Stimulated activated CD8-positive, alpha-beta memory T cell treated with anti-CD3 and anti-CD28 coated beads, Interleukin-7, amount 100 ng/mL, for 24 hours (primary cell): ENCODE measurements around the gene NHERF1.

Source experiments
- DNase-seq: peaks from one replicate; pipeline ENCODE4 v3.0.0-alpha.2; 2020; ENCODE audit warnings: low read depth

Gene NHERF1

DNA sequence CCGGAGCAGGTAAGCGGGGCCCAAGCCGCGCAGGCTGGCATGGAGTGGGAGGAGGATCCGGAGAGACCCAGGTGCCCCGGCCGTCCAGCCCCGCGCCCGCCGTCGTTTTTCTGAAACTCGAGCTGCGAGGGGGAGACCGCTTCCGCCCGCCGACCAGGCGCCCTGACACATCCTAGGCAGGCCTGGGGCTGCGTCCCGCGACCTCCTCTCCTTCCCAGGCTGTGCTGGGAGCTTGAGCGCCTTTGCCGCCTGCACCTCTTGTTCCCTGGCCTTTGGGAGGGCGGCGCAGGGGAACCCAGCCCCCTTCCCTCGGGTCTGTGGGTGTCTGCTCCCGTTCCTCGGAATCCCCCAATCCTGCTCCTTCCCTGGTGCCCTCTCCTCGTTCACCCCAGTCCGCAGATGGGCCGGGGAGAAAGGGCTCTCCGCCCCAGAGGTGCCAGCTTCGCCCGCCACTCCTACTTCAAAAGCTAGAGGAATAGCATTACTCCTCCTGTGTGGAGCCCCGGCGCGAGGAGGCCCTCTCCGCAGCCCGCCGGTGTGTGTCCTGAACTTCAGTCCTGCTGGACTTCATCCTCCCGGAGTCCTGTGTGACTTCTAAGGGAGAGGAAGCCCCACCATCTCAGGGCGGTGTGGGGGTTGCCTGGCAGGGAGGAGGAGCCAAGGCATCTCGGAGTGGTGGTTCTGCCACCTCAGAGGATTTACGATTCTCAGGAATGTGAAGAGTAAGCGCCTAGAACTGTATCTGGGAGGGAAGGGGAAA lies 1.0 kb downstream of the NHERF1 start:
- DNase-seq: no peak

DNA sequence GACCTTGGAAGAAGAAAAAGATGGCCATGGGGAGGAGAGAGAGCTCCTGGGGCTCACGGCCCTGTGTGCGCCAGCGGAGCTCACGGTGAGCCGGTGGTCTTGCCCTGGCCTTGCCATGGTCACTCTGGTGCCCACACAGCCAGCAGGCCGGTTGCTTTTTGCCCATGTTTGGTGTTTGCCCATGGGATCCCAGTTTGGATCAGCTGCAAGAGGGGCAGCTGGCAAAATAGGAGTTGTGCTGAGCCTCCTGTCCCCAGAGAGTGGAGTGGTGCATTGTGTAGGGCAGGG lies 1.6 kb downstream of the NHERF1 start:
- DNase-seq: no peak

DNA sequence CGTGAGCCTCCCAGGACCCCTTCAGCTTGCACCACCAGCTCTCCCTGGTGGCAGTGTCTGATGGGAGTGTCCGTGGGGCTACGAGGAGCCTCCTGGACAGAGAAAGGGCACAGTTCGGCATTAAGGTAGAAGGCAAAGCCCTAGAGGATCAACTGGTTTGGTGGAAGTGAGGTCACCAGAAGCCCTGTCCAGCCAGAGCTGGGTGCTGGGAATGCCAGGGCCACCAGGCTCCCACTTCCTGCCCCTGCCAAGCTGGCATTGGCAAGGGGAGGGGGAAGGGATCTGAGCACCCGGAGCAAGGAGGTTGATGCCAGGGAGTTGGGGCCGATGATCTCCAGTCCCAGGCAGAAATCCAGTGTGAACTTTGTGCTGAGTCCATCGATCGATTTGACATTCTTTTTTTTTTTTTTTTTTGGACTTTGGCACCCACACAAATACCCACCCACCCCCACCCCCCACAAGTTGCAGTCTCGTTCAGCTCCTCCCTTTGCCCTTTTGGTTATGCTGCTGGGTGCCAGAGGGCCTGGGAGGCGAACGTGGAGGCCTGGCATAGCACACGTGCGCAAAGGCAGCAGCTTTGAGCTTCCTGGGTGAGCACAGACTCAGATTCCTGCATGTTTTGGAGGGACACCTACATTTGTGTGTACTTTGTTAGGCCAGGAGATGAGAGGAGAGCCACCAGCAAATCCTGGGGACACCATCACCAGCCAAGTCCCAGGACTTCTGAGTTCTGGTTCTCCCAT lies 2.1 kb downstream of the NHERF1 start:
- DNase-seq: no peak

DNA sequence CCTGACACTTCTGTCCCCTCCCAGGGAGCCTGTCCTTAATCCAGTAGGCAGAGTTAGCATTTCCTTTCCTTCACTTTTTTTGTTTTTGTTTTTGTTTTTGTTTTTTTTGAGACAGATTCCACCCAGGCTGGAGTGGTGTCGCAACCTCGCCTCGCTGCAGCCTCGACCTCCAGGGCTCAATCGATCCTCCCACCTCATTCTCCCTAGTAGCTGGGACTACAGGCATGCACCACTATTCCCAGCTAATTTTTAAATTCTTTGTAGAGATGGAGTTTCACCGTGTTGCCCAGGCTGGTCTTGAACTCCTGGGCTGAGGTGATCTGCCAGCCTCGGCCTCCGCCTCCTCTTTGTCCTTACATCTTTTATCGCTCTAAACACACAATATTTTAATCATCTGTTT lies 4.0 kb downstream of the NHERF1 start:
- no peak for DNase-seq

DNA sequence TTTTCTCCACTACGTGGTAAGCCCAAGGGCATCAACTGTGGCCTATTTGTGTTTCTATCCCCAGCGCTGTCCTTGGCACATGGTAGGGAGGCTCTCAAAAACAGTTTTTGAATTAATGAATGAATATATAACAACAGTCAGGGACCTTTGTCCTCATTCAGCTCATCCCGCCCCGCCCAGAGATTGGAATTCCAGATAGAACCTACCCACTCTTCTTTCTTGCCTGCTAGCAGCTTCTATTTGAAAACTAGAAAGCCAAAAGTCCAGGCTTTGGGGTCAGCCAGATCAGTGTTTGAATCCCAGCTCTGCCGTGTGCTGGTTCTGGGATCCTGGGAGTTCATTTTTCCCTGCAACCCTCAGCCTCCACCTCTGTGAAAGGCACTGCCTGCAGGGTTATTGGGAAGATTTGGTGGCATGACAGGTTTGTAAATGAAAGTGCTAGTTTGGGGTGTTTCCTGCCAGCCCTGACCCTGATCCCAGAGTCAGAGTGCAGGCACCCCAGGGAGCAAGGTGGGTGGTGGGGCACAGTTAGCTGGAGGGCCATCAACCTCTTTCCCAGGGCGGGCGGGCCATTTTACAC lies 4.5 kb downstream of the NHERF1 start:
- no peak for DNase-seq

DNA sequence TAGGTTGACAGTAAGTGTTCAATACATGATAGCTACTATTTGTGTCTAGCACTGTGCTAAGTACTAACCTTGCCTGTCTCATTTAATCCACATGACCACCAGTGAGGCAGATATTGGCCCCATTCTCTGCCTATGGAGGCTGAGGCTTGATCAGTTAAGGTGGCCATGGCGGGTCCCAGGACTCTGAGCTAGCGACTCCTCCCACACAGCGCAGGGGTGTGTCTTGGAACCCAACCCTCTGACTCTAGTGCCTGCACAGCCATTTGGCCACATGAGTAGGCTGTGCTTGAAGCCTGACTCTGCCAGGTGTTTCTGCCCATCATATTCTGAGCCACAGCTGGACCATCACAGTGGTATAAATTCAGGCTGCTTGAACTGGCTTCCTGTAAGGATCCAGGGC lies 6.4 kb downstream of the NHERF1 start:
- no peak for DNase-seq

DNA sequence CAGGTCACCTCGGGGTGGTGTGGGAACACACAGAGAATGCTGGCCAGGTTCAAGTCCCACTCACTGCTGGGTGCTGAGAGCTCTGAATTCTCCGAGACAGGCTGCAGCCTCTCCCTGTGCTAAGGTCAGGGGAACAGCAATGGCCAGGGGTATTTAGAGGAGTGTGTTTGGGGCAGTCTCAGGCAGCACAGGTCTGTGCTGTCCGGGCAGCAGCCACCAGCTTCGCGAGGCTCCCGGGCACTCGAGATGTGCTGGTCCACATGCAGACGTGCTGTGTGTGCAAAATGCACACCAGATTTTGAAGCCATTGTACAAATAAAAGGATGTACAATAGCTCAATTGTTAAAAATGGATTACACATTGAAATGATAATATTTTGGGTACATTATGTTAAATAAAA lies 7.1 kb downstream of the NHERF1 start:
- no peak for DNase-seq

DNA sequence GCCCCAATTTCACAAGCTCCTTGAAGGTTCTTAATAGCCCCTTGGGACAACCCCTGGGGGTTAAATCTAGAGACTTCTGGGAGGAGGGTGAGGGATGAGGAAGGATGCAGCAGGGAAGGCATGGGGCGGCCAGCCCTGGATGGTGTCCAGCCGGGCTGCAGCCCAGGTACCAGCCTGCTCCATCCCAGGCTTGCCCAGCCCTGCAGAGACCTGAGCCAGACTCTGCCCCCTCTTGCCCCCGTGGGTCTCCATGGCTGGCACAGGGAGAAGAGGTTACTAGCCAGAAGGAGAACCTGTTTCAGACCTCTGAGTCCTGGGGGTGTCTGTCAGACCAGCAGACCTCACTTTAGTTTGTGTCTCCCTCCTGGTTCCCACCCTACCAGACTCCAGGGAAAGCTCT lies 8.5 kb downstream of the NHERF1 start:
- DNase-seq: no peak

DNA sequence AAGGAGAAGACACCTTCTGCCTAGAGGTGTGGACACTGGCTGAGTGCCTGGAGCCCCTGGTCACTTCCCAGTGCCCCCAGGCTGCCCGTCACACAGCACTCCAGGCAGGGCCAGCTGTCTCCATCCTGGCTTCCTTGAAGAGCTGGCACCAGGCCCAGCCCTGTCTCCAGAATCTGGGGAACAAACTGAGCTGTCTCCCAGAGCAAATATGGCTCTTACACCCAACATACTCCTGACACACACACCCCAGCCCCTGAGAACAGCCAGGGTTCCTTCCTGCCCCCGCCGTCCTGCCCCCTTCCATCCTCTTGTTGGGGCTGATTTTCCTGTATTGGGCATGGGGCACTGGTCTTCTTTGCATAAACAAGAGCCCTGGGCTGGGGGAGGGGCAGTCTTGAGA lies 9.1 kb downstream of the NHERF1 start:
- no peak for DNase-seq

DNA sequence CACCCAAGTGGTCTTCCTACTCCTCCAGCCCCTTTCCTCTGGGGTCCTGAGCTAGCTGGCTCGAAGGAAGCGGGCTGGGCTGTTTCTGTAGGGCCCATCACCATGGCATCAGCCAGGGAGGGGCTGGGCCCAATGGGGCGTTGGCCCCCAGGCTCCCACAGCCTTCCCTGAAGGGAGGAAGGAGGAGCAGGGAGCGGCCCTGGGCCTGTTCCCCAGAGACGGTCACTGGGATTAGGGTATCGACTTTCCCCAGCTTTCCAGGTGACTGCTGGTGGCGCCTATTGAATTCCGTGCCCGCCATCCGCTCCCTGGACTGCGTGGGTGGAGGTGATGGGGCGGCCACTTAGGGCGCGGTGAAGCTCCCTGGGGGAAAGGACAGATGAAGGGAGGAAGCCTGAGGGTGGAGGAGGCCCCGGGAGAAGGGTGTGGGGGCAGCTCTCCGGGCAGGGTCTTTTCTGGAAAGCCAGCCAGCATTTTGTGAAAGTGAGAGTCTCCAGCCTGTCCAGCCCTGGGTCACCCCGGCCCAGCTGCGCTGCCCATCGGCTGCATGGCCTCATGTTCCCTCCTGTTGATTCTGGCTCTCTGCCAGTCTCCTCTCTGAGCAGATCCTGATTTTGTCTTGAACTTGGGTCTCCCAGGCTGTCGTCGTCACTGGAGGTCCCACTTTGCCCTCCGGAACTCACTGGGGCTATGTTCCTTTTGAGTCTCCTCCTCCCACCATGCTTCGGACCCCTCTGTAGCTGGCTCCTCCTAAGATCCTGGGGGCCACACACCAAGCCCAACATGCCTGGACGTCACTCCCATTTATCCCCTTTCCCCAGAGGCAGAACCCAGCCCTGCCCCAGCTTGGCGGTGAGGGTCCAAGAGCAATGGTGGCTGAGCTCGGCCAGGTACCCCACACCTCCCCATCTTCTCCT lies 9.8 kb downstream of the NHERF1 start:
- no peak for DNase-seq

DNA sequence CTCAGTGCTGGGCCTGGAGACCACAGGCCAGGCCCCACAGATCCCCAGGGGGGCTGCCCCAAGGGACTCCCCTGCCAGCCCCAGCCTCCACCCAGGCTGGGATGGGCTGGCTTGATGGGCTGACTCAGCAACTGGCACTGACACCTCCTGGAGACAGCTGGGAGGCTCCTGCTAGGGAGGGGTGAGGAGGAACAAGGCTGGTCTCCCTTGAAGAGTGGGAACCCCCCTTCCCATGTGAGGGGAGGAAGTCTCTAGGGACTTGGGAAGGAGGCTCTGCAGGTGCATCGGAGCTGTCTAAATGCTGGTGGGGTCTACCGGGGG lies 10.4 kb downstream of the NHERF1 start:
- DNase-seq: no peak

DNA sequence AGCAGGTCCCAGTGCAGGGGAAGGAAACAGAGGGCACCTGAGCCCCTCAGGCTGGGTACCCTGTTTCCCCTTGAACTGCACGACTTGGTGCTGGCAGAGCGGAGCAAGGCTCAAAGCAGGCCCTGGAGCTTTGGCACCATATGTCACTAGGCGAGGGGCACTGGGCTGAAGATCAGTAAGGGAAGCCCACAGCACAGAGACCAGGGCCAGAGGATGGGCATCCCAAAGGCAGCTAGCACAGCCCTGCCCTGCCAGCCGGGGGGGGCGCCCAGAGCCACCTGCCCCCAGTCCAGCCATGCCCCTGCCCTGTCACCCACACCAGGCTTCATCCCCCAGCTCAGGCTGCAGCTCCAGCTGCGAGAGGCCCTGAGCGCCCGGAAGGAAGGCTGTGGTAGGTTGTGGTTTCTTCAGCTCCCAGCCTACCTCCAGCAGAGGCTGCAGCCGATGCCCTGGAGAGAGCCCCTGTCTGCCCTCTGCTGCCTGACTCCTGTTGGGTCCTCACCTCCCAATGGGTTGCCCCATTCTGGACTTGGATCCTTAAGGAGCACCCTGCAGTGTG lies 10.9 kb downstream of the NHERF1 start:
- no peak for DNase-seq

DNA sequence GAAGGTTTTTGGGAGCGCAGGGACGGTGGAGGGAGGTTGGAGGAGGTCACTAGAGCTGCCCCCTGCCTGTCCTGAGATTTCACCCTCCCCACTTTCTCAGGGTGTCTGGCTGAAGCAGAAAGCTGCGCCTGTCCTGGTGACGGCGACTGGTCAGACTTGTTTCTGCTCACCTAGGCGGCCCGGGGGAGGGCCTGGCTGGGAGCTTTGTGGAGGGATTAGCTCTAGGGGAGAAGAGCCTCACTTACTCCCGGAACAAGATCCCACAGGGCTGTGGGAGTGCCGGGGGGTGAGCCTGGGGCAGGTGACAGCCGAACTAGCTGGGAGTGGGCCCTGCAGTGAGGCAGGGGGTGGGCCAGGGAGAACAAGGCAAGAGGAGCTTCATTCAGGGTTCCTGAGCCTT lies 11.5 kb downstream of the NHERF1 start:
- no peak for DNase-seq

DNA sequence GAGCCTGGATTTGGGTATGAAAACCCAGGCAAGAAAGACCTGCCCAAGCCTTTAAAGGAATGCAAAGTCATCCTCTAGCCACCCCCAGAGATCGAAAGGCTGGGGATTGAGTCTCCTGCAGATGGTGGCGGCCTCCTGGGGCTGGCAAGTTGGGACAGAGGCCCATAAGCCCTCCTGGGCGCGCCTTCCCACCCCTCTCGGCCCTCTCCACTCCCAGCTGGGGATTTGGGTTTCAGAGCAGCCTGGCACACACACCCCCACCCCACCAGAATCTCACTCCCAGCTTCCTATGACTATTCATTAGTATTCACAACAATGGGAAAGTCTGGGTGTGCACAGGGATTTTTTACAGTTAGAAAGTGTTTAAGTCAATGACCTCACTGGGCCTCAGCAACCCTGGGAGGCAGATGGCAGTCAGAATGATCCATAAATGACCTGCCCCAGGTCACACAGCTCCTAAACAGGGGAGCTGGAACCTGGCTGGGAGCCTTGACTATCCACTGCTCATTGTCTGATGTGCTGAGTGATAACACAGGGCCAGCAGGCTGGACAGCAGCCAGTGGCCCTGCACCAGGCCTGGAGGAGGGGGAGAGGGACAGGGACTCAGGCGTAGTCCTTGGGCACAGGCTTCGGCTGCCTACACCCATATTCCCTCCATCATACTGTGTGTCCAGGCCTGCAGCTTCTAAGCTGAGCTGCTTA lies 12.1 kb downstream of the NHERF1 start:
- DNase-seq: no peak

DNA sequence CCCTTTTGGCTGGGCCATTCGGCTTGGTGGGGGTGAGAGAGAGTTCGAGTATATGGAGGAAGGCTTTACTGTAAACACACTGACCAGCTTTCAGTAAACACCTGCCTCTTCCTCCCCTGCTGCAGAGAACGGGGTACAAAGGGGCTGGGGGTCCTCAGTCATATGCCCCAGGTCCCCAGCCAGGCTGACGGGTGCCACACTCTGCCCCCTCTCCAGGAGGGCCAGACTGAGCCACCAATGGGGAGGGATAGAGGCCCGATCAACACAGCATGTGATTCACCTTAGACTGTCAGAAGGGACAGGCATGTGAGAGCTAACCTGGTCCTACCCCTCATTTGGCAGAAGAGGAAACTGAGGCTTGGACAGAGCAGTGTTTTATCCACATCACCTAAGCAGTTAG lies 13.0 kb downstream of the NHERF1 start:
- DNase-seq: no peak

DNA sequence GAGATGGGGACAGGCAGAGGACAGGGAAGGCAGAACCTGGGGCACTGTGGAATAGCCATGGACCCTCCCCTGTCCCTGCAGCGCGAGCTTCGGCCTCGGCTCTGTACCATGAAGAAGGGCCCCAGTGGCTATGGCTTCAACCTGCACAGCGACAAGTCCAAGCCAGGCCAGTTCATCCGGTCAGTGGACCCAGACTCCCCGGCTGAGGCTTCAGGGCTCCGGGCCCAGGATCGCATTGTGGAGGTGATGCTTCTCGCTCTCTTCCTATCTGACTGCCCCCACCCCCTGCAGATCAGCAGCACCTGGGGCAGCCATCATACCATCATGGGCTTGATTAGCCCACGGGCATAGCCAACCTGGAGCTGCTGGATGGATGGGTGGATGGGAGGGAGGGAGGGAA lies 13.5 kb downstream of the NHERF1 start:
- DNase-seq: no peak

DNA sequence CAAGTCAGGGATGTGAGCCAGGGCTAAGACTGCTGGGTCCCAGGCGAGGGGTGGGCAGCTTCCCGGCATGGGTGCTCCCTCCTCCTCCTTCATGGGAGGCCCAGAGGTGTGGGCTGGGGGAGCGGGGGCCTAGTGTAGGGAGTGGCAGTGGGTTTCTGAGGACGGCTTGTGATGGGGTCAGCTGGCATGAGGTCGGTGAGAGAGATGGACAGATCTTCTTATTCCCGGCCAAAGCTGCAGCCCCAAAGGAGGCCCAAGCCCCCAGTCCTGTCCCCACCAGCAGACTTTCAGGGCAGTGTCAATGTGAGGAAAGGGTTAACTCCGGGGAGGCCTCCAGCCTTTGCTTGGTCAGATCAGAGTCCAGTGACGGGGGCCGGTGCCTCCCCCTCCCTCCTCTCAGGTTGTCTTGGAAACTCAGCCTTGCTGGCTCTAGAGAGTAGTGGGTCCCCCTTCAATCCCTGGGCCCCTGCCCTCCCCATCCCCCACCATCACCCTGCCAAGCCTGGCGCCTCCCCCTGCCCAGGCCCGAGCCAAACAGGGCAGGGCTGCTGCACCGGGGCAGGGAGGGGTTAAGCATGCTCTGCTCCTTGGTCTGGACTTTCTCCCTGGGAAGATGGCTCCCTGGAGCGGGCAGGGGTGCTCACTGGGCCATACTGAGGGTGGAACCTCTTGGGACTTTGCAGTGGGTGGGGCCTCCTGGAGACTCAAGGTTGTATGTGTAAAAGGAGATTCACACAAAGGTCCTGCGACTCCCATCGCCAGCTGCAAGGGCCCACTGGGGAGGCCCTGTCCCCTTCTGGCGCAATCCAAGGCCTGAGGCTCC lies 15.3 kb downstream of the NHERF1 start:
- no peak for DNase-seq

DNA sequence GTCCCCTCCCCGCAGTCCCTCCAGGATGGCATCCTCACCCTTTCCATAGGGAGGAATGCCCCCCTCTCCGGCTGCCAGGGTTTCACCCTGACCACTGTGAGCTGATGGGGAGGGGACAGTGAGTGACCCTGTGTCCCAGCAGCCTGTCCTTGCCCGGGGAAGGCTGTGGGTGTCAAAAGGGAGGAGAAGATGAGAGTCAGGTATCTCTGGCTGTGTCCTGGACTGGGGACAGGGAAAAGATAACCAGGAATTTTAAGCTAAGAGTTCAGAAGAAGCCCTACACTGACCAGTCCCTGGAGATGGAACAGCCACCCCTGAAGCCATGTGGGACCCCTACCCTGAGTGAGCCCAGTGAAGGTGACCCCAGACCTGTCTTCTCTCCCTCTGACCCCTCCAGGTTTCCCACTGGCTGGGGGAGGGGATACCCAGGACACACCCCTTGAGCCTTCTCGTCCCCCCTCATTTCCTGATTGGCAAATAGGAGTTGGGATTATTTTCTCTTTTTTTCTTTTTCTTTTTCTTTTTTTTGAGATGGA lies 16.4 kb downstream of the NHERF1 start:
- DNase-seq: no peak

DNA sequence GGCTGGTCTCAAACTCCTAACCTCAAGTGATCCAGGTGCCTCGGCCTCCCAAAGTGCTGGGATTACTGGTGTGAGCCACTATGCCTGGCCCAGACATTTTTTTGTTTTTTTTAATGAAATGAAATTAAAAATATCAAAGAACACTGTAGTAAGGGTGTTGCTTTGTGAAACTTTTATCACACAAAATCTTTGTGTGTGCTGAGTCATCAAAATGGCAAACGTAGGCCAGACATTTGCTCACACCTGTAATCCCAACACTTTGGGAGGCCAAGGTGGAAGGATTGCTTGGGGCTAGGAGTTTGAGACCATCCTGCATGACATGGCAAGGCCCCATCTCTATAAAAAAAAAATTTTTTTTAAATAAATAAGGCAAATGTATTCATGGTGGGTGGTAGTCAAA lies 18.0 kb downstream of the NHERF1 start:
- no peak for DNase-seq

DNA sequence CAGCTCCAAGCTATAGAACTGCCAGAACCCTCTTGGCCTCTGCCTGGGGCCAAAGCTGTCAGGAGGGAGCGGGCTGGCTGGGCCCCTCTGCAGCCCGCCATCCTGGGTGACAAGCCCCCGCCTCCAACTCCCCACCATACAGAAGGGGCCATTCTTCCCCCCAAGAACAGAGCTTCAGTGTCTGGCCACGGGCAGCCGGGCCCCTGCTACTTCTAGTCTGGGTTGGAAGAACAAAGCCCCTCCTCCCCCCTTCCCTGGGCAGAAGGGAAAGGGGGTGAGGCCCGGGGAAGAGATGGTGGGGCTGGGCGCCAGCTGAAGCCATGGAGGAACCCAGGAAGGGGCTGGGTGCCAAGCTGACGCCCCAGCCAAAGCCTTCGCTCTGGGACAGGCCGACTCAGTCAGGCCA lies 18.7 kb downstream of the NHERF1 start:
- no peak for DNase-seq
